Epithelial cell of prostate (primary cell): ENCODE data around the gene ZNF484.
"Not testable (repeated sequence)": the region's sequence is repeated elsewhere in the genome, so short reads cannot be mapped to it uniquely, and the experiment has no call there.

Experiments used
- DNase-seq: peaks from one replicate; pipeline ENCODE4 v3.0.0-alpha.2; 2011; ENCODE audit warnings: low read depth, low spot score
- H3K27ac ChIP-seq: fragments of 450-650 bp; 2 replicates; pipeline ENCODE4 v1.5.1; 2017; ENCODE audit warnings: mild to moderate bottlenecking

Gene ZNF484

GRCh38 chr9:92796337-92796804 is 81.5 kb downstream of the ZNF484 start:
- DNase-seq, H3K27ac ChIP-seq: not testable (repeated sequence)

GRCh38 chr9:92795598-92796336 is 82.1 kb downstream of the ZNF484 start:
- no peak for DNase-seq
- no peak overlapping the region for H3K27ac ChIP-seq
